ENCODE results near the gene KCNH1. TPM values are rescaled to one million over a fixed set of nuclear protein-coding genes. Genes with fewer than 3 reads are reported as not detected.

KCNH1 gene
- total and polyA plus RNA-seq, 4 donors, result not detected

DNA sequence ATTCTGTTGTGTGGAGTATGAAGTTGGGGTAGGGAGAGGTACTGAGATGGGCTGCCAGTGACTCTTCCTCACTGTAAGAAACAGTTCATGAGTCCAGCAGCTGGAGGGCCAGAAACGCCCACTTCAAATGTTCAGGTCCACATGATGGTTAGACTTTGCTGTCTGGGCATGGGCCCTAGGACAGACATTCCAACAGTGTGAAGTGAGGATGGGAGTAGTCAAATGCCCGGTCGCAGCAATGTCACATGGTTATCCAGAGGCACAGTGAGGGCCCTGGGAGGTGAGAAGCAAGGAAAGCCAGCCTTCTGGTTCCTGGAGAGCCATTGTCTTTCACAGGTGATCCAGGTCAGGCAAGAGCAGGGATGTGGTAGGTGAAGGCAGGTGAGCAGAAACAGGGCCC lies 500.8 kb downstream of the KCNH1 start:
- no peak for DNase-seq (ENCODE audit: low spot score)
- Histone ChIP-seq H3K27ac (ENCODE audit: low read depth in 1 of 2, low read length in 2 of 2) (no peak overlapping the region), H3K4me1 (ENCODE audit: control insufficient read depth in 4 of 4, insufficient read depth in 4 of 4, low read length in 3 of 4) (no peaks in the 10 kb centered on the region), H3K36me3 (ENCODE audit: control insufficient read depth in 4 of 4, insufficient read depth in 3 of 4, low read depth in 1 of 4, low read length in 3 of 4) (no peaks in the 10 kb centered on the region), H3K27me3 (ENCODE audit: control insufficient read depth in 4 of 4, insufficient read depth in 4 of 4, low read length in 3 of 4) (no peaks in the 10 kb centered on the region), H3K9me3 (ENCODE audit: control insufficient read depth in 4 of 4, low read length in 3 of 4) (no peaks in the 10 kb centered on the region), H3K4me3 (ENCODE audit: low read depth in 1 of 3, low read length in 3 of 3) (no peak overlapping the region), H3K9ac (ENCODE audit: low read depth in 1 of 2, low read length in 2 of 2) (no peak overlapping the region)
- 92% methylated on average over 3 of the region's 3 CpGs for WGBS
- TF ChIP-seq EGR1 (IDR thresholded peaks at IDR 0.05; ENCODE audit: low read depth in 2 of 2) (no peak), HNF4G (IDR thresholded peaks at IDR 0.05) (no peak), NR2F2 (IDR thresholded peaks at IDR 0.05) (no peak), RXRA (IDR thresholded peaks at IDR 0.05) (no peak), RAD21 (IDR thresholded peaks at IDR 0.05) (no peak), TAF1 (conservative IDR thresholded peaks at IDR 0.05) (no peak), HNF4A (conservative IDR thresholded peaks at IDR 0.05) (no peak), ATF3 (IDR thresholded peaks at IDR 0.05) (no peak), FOXA2 (IDR thresholded peaks at IDR 0.05) (no peak)
- TF ChIP-seq, protein P1, sequence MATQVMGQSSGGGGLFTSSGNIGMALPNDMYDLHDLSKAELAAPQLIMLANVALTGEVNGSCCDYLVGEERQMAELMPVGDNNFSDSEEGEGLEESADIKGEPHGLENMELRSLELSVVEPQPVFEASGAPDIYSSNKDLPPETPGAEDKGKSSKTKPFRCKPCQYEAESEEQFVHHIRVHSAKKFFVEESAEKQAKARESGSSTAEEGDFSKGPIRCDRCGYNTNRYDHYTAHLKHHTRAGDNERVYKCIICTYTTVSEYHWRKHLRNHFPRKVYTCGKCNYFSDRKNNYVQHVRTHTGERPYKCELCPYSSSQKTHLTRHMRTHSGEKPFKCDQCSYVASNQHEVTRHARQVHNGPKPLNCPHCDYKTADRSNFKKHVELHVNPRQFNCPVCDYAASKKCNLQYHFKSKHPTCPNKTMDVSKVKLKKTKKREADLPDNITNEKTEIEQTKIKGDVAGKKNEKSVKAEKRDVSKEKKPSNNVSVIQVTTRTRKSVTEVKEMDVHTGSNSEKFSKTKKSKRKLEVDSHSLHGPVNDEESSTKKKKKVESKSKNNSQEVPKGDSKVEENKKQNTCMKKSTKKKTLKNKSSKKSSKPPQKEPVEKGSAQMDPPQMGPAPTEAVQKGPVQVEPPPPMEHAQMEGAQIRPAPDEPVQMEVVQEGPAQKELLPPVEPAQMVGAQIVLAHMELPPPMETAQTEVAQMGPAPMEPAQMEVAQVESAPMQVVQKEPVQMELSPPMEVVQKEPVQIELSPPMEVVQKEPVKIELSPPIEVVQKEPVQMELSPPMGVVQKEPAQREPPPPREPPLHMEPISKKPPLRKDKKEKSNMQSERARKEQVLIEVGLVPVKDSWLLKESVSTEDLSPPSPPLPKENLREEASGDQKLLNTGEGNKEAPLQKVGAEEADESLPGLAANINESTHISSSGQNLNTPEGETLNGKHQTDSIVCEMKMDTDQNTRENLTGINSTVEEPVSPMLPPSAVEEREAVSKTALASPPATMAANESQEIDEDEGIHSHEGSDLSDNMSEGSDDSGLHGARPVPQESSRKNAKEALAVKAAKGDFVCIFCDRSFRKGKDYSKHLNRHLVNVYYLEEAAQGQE (IDR thresholded peaks at IDR 0.05), result no peak

- Histone ChIP-seq H3K36me3 (ENCODE audit: control insufficient read depth in 4 of 4, insufficient read depth in 3 of 4, low read depth in 1 of 4, low read length in 3 of 4) (no peaks in the 10 kb centered on the region), H3K4me1 (ENCODE audit: control insufficient read depth in 4 of 4, insufficient read depth in 4 of 4, low read length in 3 of 4) (no peaks in the 10 kb centered on the region), H3K27ac (ENCODE audit: low read depth in 1 of 2, low read length in 2 of 2) (no peak overlapping the region), H3K9ac (ENCODE audit: low read depth in 1 of 2, low read length in 2 of 2) (no peak overlapping the region), H3K27me3 (ENCODE audit: control insufficient read depth in 4 of 4, insufficient read depth in 4 of 4, low read length in 3 of 4) (no peaks in the 10 kb centered on the region), H3K4me3 (ENCODE audit: low read depth in 1 of 3, low read length in 3 of 3) (no peak overlapping the region), H3K9me3 (ENCODE audit: control insufficient read depth in 4 of 4, low read length in 3 of 4) (no peaks in the 10 kb centered on the region)
- TF ChIP-seq, protein P2, sequence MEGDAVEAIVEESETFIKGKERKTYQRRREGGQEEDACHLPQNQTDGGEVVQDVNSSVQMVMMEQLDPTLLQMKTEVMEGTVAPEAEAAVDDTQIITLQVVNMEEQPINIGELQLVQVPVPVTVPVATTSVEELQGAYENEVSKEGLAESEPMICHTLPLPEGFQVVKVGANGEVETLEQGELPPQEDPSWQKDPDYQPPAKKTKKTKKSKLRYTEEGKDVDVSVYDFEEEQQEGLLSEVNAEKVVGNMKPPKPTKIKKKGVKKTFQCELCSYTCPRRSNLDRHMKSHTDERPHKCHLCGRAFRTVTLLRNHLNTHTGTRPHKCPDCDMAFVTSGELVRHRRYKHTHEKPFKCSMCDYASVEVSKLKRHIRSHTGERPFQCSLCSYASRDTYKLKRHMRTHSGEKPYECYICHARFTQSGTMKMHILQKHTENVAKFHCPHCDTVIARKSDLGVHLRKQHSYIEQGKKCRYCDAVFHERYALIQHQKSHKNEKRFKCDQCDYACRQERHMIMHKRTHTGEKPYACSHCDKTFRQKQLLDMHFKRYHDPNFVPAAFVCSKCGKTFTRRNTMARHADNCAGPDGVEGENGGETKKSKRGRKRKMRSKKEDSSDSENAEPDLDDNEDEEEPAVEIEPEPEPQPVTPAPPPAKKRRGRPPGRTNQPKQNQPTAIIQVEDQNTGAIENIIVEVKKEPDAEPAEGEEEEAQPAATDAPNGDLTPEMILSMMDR (IDR thresholded peaks at IDR 0.05; ENCODE audit: low read depth, low read length, missing input control), result no peak
- no peak for TF ChIP-seq NR2F2 (IDR thresholded peaks at IDR 0.05)
- TF ChIP-seq FOXA1 (IDR thresholded peaks at IDR 0.05), result no peak
- TF ChIP-seq JUND (IDR thresholded peaks at IDR 0.05), result no peak
- TF ChIP-seq HNF4A (conservative IDR thresholded peaks at IDR 0.05), result no peak
- TF ChIP-seq, protein P1 (IDR thresholded peaks at IDR 0.05), result no peak
- no peak for TF ChIP-seq HNF4G (IDR thresholded peaks at IDR 0.05)
- TF ChIP-seq, protein P3, sequence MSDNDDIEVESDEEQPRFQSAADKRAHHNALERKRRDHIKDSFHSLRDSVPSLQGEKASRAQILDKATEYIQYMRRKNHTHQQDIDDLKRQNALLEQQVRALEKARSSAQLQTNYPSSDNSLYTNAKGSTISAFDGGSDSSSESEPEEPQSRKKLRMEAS (IDR thresholded peaks at IDR 0.05), result no peak
- no peak for TF ChIP-seq TAF1 (conservative IDR thresholded peaks at IDR 0.05)
- no peak for TF ChIP-seq GABPA (IDR thresholded peaks at IDR 0.05 in 1 of 2, conservative IDR thresholded peaks at IDR 0.05 in 1 of 2)
- no peak for TF ChIP-seq YY1 (IDR thresholded peaks at IDR 0.05)
- no peak for TF ChIP-seq ATF3 (IDR thresholded peaks at IDR 0.05)
- TF ChIP-seq EGR1 (IDR thresholded peaks at IDR 0.05; ENCODE audit: low read depth in 2 of 2), result no peak
- TF ChIP-seq SP1 (IDR thresholded peaks at IDR 0.05), result no peak
- TF ChIP-seq RAD21 (IDR thresholded peaks at IDR 0.05), result no peak
- TF ChIP-seq RXRA (IDR thresholded peaks at IDR 0.05), result no peak
- TF ChIP-seq ZBTB33 (IDR thresholded peaks at IDR 0.05), result no peak
- no peak for TF ChIP-seq FOXA2 (IDR thresholded peaks at IDR 0.05)
- WGBS, result 84% methylated on average over 3 of the region's 3 CpGs
- no peak for DNase-seq (ENCODE audit: low spot score)
Measured at GRCh38 chr1:210631399-210631798, 502.5 kb downstream of the KCNH1 start.
